HG03378 (cell line): ENCODE data around the gene TMEM178B.
"Not testable (repeated sequence)": the region's sequence is repeated elsewhere in the genome, so short reads cannot be mapped to it uniquely, and the experiment has no call there.

Experiments
- ATAC-seq: cut with Tn5 transposase; IDR thresholded peaks from one replicate; pipeline ENCODE4 v1.9.1; 2021; ENCODE audit warnings: mild to moderate bottlenecking, moderate library complexity; ENCODE audit not compliant: unreplicated experiment

Gene TMEM178B

GRCh38 chr7:141178486-141179135 lies 104.7 kb downstream of the TMEM178B start:
- ATAC-seq = no peak

GRCh38 chr7:141181812-141182211 lies 107.9 kb downstream of the TMEM178B start:
- ATAC-seq = no peak

- no peak for ATAC-seq
These were observed 110.8 kb downstream of the TMEM178B start for GRCh38 chr7:141184532-141185190.

- no peak for ATAC-seq
These were observed 111.6 kb downstream of the TMEM178B start for GRCh38 chr7:141185369-141185967.

GRCh38 chr7:141189231-141189630 lies 115.4 kb downstream of the TMEM178B start:
- no peak for ATAC-seq

- ATAC-seq = no peak
These were observed 116.6 kb downstream of the TMEM178B start for GRCh38 chr7:141190495-141190894.

GRCh38 chr7:141191277-141191676 lies 117.4 kb downstream of the TMEM178B start:
- no peak for ATAC-seq

- no peak for ATAC-seq
These were observed 119.2 kb downstream of the TMEM178B start for GRCh38 chr7:141193066-141193465.

- ATAC-seq = not testable (repeated sequence)
These were observed 121.9 kb downstream of the TMEM178B start for GRCh38 chr7:141195722-141196121.

GRCh38 chr7:141198194-141198958 lies 124.5 kb downstream of the TMEM178B start:
- ATAC-seq = no peak

- no peak for ATAC-seq
These were observed 126.6 kb downstream of the TMEM178B start for GRCh38 chr7:141200191-141201108.

- ATAC-seq = no peak
These were observed 127.5 kb downstream of the TMEM178B start for GRCh38 chr7:141201145-141201885.

GRCh38 chr7:141202535-141202934 lies 128.7 kb downstream of the TMEM178B start:
- no peak for ATAC-seq

GRCh38 chr7:141203177-141203576 lies 129.3 kb downstream of the TMEM178B start:
- ATAC-seq = no peak

GRCh38 chr7:141203586-141203985 lies 129.7 kb downstream of the TMEM178B start:
- no peak for ATAC-seq

GRCh38 chr7:141207661-141208060 lies 133.8 kb downstream of the TMEM178B start:
- ATAC-seq = no peak

- no peak for ATAC-seq
These were observed 134.7 kb downstream of the TMEM178B start for GRCh38 chr7:141208539-141208938.

- no peak for ATAC-seq
These were observed 135.6 kb downstream of the TMEM178B start for GRCh38 chr7:141209454-141209853.

- ATAC-seq = no peak
These were observed 137.0 kb downstream of the TMEM178B start for GRCh38 chr7:141210862-141211261.

GRCh38 chr7:141213226-141213625 lies 139.4 kb downstream of the TMEM178B start:
- no peak for ATAC-seq
